Natural killer cell (primary cell): ENCODE results near the gene THSD4. TPM values are rescaled to one million over a fixed set of nuclear protein-coding genes. Genes with fewer than 3 reads are reported as not detected.

Experiments
- ATAC-seq, 3 donors: fragments of 150-1000 bp in 2 of 3; fragments of 200-7000 bp in 1 of 3; cut with Tn5 transposase; 1 replicate in 1 of 3; 2 replicates in 2 of 3; pipeline ENCODE4 v1.10.0; 2021; ENCODE audit warnings: mild to moderate bottlenecking in 2 of 3, moderate library complexity in 2 of 3
- DNase-seq, 2 donors: peaks; one replicate each; pipeline versions ENCODE4 v3.0.0 to v3.0.0-alpha.2; 2013 to 2021; ENCODE audit warnings: mixed read lengths in 1 of 2
- H3K27ac ChIP-seq: one replicate; pipeline ENCODE4 v1.5.1; 2013; ENCODE audit warnings: mild to moderate bottlenecking, low read length
- H3K27me3 ChIP-seq: one replicate; pipeline ENCODE4 v1.6.1; 2013; ENCODE audit warnings: low read length; ENCODE audit not compliant: control insufficient read depth, insufficient read depth
- H3K36me3 ChIP-seq: one replicate; pipeline ENCODE4 v1.6.1; 2013; ENCODE audit warnings: low read length; ENCODE audit not compliant: control insufficient read depth, insufficient read depth
- H3K4me1 ChIP-seq: one replicate; pipeline ENCODE4 v1.6.1; 2013; ENCODE audit warnings: low read length; ENCODE audit not compliant: control insufficient read depth, insufficient read depth
- H3K4me3 ChIP-seq: one replicate; pipeline ENCODE4 v1.5.1; 2013; ENCODE audit warnings: low read length
- H3K9me3 ChIP-seq: one replicate; pipeline ENCODE4 v1.6.1; 2013; ENCODE audit warnings: low read length; ENCODE audit not compliant: control insufficient read depth, insufficient read depth
- H3K27ac Mint-ChIP-seq, 2 donors: one replicate each; pipeline ENCODE4 v1.8.0; 2022; ENCODE audit warnings: mild to moderate bottlenecking in 2 of 2, mixed read lengths in 2 of 2, moderate library complexity in 1 of 2
- H3K27me3 Mint-ChIP-seq, 2 donors: one replicate each; pipeline ENCODE4 v1.8.0; 2022; ENCODE audit warnings: low read depth in 2 of 2, mixed read lengths in 2 of 2
- H3K36me3 Mint-ChIP-seq: one replicate; pipeline ENCODE4 v1.8.0; 2022; ENCODE audit warnings: mixed read lengths
- H3K4me1 Mint-ChIP-seq, 2 donors: one replicate each; pipeline ENCODE4 v1.8.0; 2022; ENCODE audit warnings: mixed read lengths in 2 of 2
- H3K4me3 Mint-ChIP-seq: one replicate; pipeline ENCODE4 v1.8.0; 2022; ENCODE audit warnings: mild to moderate bottlenecking, moderate library complexity, mixed read lengths
- H3K9me3 Mint-ChIP-seq, 2 donors: one replicate each; pipeline ENCODE4 v1.8.0; 2022; ENCODE audit warnings: mixed read lengths in 2 of 2
- CTCF ChIP-seq: fragments of 200-600 bp; IDR thresholded peaks from one replicate; pipeline ENCODE4 v1.8.0; 2022; ENCODE audit warnings: antibody characterized with exemption
- WGBS: methylation state at CpG from one replicate; pipeline ENCODE4 v1.1.7; 2013; ENCODE audit warnings: missing lambda C conversion rate; ENCODE audit not compliant: insufficient coverage; 5-methylcytosine and 5-hydroxymethylcytosine counted together
- intact Hi-C: fragments of 100-400 bp; cut with micrococcal nuclease; formaldehyde crosslinking; loops from one replicate; pipeline ENCODE4 v1.14.2; 2022
- total RNA-seq, 4 donors: library from RNA; stranded (reverse); fragments of 120-200 nt in 1 of 4; gene quantifications; one replicate each; pipeline versions ENCODE4 v1.2.3 to v1.2.4, GENCODE V29; 2013 to 2022

The THSD4 gene
- total RNA-seq, 3 donors from 2014 or later (not counting 1 experiment from before 2014, with no cell fraction given): not detected

DNA sequence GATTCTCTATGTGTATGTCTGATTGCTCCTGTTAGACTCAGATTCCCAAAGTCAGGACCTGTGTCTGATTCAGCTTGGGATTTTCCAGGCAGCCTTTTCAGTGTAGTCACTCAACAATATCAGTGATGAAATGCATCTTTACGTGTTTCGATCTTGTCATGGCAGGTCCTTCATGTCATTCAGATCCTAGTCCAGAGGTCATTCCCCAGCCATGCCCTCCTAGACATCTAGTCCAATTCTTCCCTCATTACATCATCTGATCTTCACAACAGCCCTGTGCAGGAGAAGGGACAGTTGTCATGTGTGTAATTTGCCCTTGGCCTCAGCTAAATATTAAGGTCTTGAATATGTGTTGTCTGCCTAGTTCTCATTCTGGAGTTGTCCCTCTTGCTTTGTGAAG, 541.9 kb downstream of the THSD4 start:
- no peaks in the 10 kb centered on the region for H3K36me3 Mint-ChIP-seq
- peaks cover 5 to 21% of the 10 kb centered on the region in 2 donors for H3K27me3 Mint-ChIP-seq
- H3K27ac ChIP-seq: no peak overlapping the region
- no peaks in the 10 kb centered on the region for H3K9me3 Mint-ChIP-seq
- no peak overlapping the region for H3K27ac Mint-ChIP-seq
- ATAC-seq (no peak), DNase-seq (no peak)
- no peak for TF ChIP-seq CTCF
- H3K4me3 Mint-ChIP-seq: no peak overlapping the region
- H3K4me3 ChIP-seq: no peak overlapping the region
- H3K9me3 ChIP-seq: no peaks in the 10 kb centered on the region
- no peaks in the 10 kb centered on the region for H3K27me3 ChIP-seq
- WGBS: 92% methylated on average over 2 of the region's 2 CpGs
- no peaks in the 10 kb centered on the region for H3K36me3 ChIP-seq
- no peaks in the 10 kb centered on the region for H3K4me1 ChIP-seq
- no peaks in the 10 kb centered on the region for H3K4me1 Mint-ChIP-seq
- intact Hi-C loops: no loop called here

DNA sequence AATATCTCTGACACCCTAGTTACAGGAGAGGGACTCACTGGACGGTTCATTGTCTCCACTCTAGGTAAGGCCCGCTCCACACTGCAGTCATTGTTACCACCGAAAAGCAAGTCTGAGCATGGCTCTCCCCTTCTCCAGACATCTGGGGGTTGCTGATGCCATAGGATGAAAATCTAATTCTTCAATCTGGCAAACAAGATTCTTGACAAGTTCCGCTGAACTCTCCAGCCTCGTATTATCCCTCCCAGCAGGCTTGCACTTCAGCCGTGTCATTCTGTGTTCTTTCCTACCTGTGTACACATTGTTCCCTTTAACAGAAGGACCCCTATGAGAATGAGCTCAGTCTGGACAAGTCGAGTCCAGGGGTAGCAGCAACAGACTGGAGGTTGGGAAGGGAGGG, 542.8 kb downstream of the THSD4 start:
- WGBS: 84% methylated on average over 7 of the region's 7 CpGs

GRCh38 chr15:71658827-71659729, 543.8 kb downstream of the THSD4 start:
- H3K9me3 Mint-ChIP-seq: no peaks in the 10 kb centered on the region
- H3K36me3 Mint-ChIP-seq: no peaks in the 10 kb centered on the region
- Histone ChIP-seq H3K9me3 (no peaks in the 10 kb centered on the region), H3K36me3 (no peaks in the 10 kb centered on the region), H3K4me1 (no peaks in the 10 kb centered on the region), H3K27ac (no peak overlapping the region), H3K4me3 (no peak overlapping the region), H3K27me3 (no peaks in the 10 kb centered on the region)
- intact Hi-C loops: no loop called here
- WGBS: 94% methylated on average over 2 of the region's 2 CpGs
- DNase-seq: no peak
- ATAC-seq: no peak
- no peak overlapping the region for H3K27ac Mint-ChIP-seq
- H3K4me1 Mint-ChIP-seq: no peaks in the 10 kb centered on the region
- H3K4me3 Mint-ChIP-seq: no peak overlapping the region
- H3K27me3 Mint-ChIP-seq: peaks cover 5 to 13% of the 10 kb centered on the region in 2 donors
- TF ChIP-seq CTCF: no peak

More for the DNA sequence above, 542.8 kb downstream of the THSD4 start:
- ATAC-seq: no peak
- H3K36me3 Mint-ChIP-seq: no peaks in the 10 kb centered on the region
- no peaks in the 10 kb centered on the region for H3K36me3 ChIP-seq
- intact Hi-C loops: no loop called here
- no peaks in the 10 kb centered on the region for H3K27me3 ChIP-seq
- DNase-seq: no peak
- no peaks in the 10 kb centered on the region for H3K4me1 Mint-ChIP-seq
- no peak overlapping the region for H3K4me3 ChIP-seq
- no peak overlapping the region for H3K4me3 Mint-ChIP-seq
- no peaks in the 10 kb centered on the region for H3K4me1 ChIP-seq
- no peak for TF ChIP-seq CTCF
- peaks cover 5 to 17% of the 10 kb centered on the region in 2 donors for H3K27me3 Mint-ChIP-seq
- H3K9me3 ChIP-seq: no peaks in the 10 kb centered on the region
- no peak overlapping the region for H3K27ac ChIP-seq
- H3K9me3 Mint-ChIP-seq: no peaks in the 10 kb centered on the region
- H3K27ac Mint-ChIP-seq: no peak overlapping the region
